ENCODE measurements around the gene PTPRZ1.

GRCh38 chr7:122095642-122096041 is 222.7 kb downstream of the PTPRZ1 start:
- TF ChIP-seq CTCF (CRISPR knock-in tag; IDR thresholded peaks at IDR 0.05), result no peak
- no peak for TF ChIP-seq ATF3 (CRISPR knock-in tag; IDR thresholded peaks at IDR 0.05)
- TF ChIP-seq ZNF296 (CRISPR knock-in tag; conservative IDR thresholded peaks at IDR 0.05), result no peak
- no peak for TF ChIP-seq KAT7 (CRISPR knock-in tag; IDR thresholded peaks at IDR 0.05; ENCODE audit: borderline replicate concordance)
- TF ChIP-seq ZFX (CRISPR knock-in tag; IDR thresholded peaks at IDR 0.05; ENCODE audit: low read depth), result no peak
- no peak for TF ChIP-seq ZNF580 (CRISPR knock-in tag; IDR thresholded peaks at IDR 0.05; ENCODE audit: borderline replicate concordance, low read depth)
- no peak for TF ChIP-seq CBFB (CRISPR knock-in tag; IDR thresholded peaks at IDR 0.05)
- no peak for TF ChIP-seq ZNF691 (CRISPR knock-in tag; IDR thresholded peaks at IDR 0.05; ENCODE audit: borderline replicate concordance, low read depth)
- TF ChIP-seq MAX (IDR thresholded peaks at IDR 0.05), result no peak
- TF ChIP-seq PATZ1 (CRISPR knock-in tag; IDR thresholded peaks at IDR 0.05), result no peak
- TF ChIP-seq ATF6 (CRISPR knock-in tag; conservative IDR thresholded peaks at IDR 0.05), result no peak
- no peak for TF ChIP-seq ZNF788 (CRISPR knock-in tag; IDR thresholded peaks at IDR 0.05; ENCODE audit: borderline replicate concordance)
- no peak for TF ChIP-seq CREB1 (IDR thresholded peaks at IDR 0.05)
- no peak for TF ChIP-seq CREB1 (CRISPR knock-in tag; IDR thresholded peaks at IDR 0.05)
